GM23248 (cell line): Measurements from ENCODE around the gene COPS9. TPM values are rescaled to one million over a fixed set of nuclear protein-coding genes. Genes with fewer than 3 reads are reported as not detected.
A peak's percentile ranks its signal among the peaks of the same experiment; 100 is the strongest.

Experiments used
- DNase-seq: peaks from one replicate; pipeline ENCODE4 v3.0.0-alpha.2; 2015
- H2AFZ ChIP-seq: fragments of 200-600 bp; sonication (generic); 2 replicates; pipeline ENCODE4 v1.6.1; 2016; ENCODE audit warnings: antibody characterized with exemption
- H3F3A ChIP-seq: fragments of 200-600 bp; sonication (generic); 2 replicates; pipeline ENCODE4 v1.6.1; 2016; ENCODE audit warnings: mild to moderate bottlenecking, antibody characterized with exemption, mixed run types; ENCODE audit not compliant: insufficient read depth
- H3K27ac ChIP-seq: fragments of 200-600 bp; sonication (generic); 2 replicates; pipeline ENCODE4 v1.5.1; 2016; ENCODE audit warnings: mild to moderate bottlenecking
- H3K27me3 ChIP-seq: fragments of 200-600 bp; sonication (generic); replicated peaks from 2 replicates; pipeline ENCODE4 v1.6.1; 2016; ENCODE audit warnings: mild to moderate bottlenecking; ENCODE audit not compliant: insufficient read depth
- H3K36me3 ChIP-seq: fragments of 200-600 bp; sonication (generic); 2 replicates; pipeline ENCODE4 v1.6.1; 2016; ENCODE audit warnings: low read depth, mild to moderate bottlenecking
- H3K4me1 ChIP-seq: fragments of 200-600 bp; sonication (generic); 2 replicates; pipeline ENCODE4 v1.6.1; 2016; ENCODE audit warnings: mild to moderate bottlenecking; ENCODE audit not compliant: insufficient read depth
- H3K4me2 ChIP-seq: fragments of 200-600 bp; sonication (generic); one replicate; pipeline ENCODE4 v1.6.1; 2016; ENCODE audit warnings: mild to moderate bottlenecking; ENCODE audit not compliant: unreplicated experiment
- H3K4me3 ChIP-seq: fragments of 200-600 bp; sonication (generic); 2 replicates; pipeline ENCODE4 v1.5.1; 2016; ENCODE audit warnings: mild to moderate bottlenecking
- H3K79me2 ChIP-seq: fragments of 200-600 bp; sonication (generic); 2 replicates; pipeline ENCODE4 v1.6.1; 2016; ENCODE audit warnings: mild to moderate bottlenecking; ENCODE audit not compliant: insufficient read depth
- H3K9ac ChIP-seq: fragments of 200-600 bp; sonication (generic); 2 replicates; pipeline ENCODE4 v1.6.1; 2016; ENCODE audit warnings: mild to moderate bottlenecking
- H3K9me2 ChIP-seq: fragments of 200-600 bp; sonication (generic); 2 replicates; pipeline ENCODE4 v1.6.1; 2016; ENCODE audit warnings: mixed run types, mild to moderate bottlenecking, moderate library complexity; ENCODE audit not compliant: insufficient read depth
- H3K9me3 ChIP-seq: fragments of 200-600 bp; sonication (generic); one replicate; pipeline ENCODE4 v1.6.1; 2017; ENCODE audit warnings: low read depth
- H4K20me1 ChIP-seq: fragments of 200-600 bp; sonication (generic); 2 replicates; pipeline ENCODE4 v1.6.0; 2016; ENCODE audit not compliant: insufficient read depth
- EZH2 ChIP-seq: fragments of 200-600 bp; sonication (generic); IDR thresholded peaks from 2 replicates; pipeline ENCODE4 v1.6.1; 2018; ENCODE audit warnings: antibody characterized with exemption, mild to moderate bottlenecking; ENCODE audit not compliant: insufficient read depth, poor library complexity, severe bottlenecking
- EZH2phosphoT487 ChIP-seq: fragments of 200-600 bp; sonication (generic); IDR thresholded peaks from 2 replicates; pipeline ENCODE4 v1.6.1; 2018; ENCODE audit warnings: antibody characterized with exemption, moderate library complexity, mild to moderate bottlenecking, low read depth; ENCODE audit not compliant: insufficient read depth
- WGBS, 2 experiments: methylation state at CpG; one replicate each; pipeline ENCODE4 v1.1.6; 2015 to 2017; ENCODE audit warnings: low lambda C conversion rate in 2 of 2, low coverage in 1 of 2; ENCODE audit errors: missing lambda C conversion rate in 2 of 2; 5-methylcytosine and 5-hydroxymethylcytosine counted together
- in situ Hi-C: fragments of 300-500 bp; cut with MboI; formaldehyde crosslinking; loops from 2 replicates; pipeline ENCODE4 v1.15.0; 2020
- polyA plus RNA-seq: library from polyadenylated mRNA; unstranded; fragments of >200 nt; fragmentation: Nextera tagmentation; extraction: Ambion mirVana; gene quantifications from 2 replicates; pipeline ENCODE4 v1.2.1, GENCODE V29; 2016
- total RNA-seq: library from RNA; depleted of rRNA; stranded (reverse); fragments of >200 nt; shearing (Covaris generic); gene quantifications from 2 replicates; pipeline ENCODE4 v1.2.3, GENCODE V29; 2014

COPS9 gene
- total and polyA plus RNA-seq, 2 experiments from 2014 or later, result 114 to 350 TPM

DNA sequence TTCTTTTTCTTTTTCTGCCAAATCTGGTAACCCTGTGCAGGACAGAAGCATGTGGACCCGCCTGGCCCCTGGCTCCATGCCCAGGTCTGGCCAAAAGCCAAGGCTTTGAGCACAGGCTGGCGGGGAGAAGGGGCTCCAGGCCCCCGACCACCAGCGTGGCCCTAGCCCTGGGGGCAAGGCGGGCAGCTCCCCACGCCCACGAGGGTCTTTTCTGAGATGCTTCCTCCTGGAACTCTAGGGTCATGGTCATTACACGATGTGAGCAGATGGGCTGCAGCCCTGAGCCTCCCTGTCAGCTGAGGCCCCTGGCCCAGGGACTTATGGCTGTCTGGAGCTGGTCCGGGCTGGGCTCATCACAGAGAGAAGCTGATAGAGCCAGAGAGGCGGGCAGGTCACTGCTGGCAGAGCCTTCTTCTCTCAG is 10.0 kb upstream of the COPS9 start:
- no peak overlapping the region for H3K4me2 ChIP-seq
- H3K4me1 ChIP-seq, result no peaks in the 10 kb centered on the region
- no peaks in the 10 kb centered on the region for H3K79me2 ChIP-seq
- H3K9ac ChIP-seq, result no peak overlapping the region
- no peak overlapping the region for H3K27ac ChIP-seq
- H3K4me3 ChIP-seq, result no peak overlapping the region
- H2AFZ ChIP-seq, result no peak overlapping the region
- H3K9me2 ChIP-seq, result no peaks in the 10 kb centered on the region
- in situ Hi-C loops, result no loop called here
- no peak for DNase-seq
- no peaks in the 10 kb centered on the region for H3F3A ChIP-seq
- H3K27me3 ChIP-seq, result no peaks in the 10 kb centered on the region; the same call in 1 of the 2 replicates
- no peaks in the 10 kb centered on the region for H3K36me3 ChIP-seq
- no peak for TF ChIP-seq EZH2
- no peak for TF ChIP-seq EZH2phosphoT487
- H3K9me3 ChIP-seq, result no peaks in the 10 kb centered on the region
- H4K20me1 ChIP-seq, result no peaks in the 10 kb centered on the region
- 16 to 22% methylated on average over 9 to 10 of the region's 10 CpGs for WGBS, 2 experiments

DNA sequence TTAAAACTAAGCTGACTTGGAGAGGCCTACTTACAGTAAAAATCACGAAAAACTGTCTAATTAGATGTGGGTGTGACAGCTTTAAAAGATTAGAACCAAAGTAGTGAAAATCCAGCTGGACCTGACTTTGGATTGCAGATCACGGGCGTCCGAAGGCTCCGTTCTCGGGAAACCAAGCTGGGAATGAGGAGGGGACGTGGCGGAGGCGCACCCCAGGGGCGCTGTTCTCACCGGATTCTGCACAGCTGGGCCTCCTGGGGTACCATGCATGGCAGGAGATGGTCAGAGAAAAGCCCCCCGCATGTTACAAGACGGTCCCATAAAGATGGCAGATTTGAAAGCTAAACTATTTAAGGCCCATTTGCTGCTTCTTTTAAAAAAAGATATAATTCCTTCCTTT is 9.4 kb upstream of the COPS9 start:
- H3K9me3 ChIP-seq, result no peaks in the 10 kb centered on the region
- H3K4me1 ChIP-seq, result no peaks in the 10 kb centered on the region
- no peaks in the 10 kb centered on the region for H4K20me1 ChIP-seq
- H3K36me3 ChIP-seq, result no peaks in the 10 kb centered on the region
- in situ Hi-C loops, result no loop called here
- no peaks in the 10 kb centered on the region for H3F3A ChIP-seq
- no peaks in the 10 kb centered on the region; the same call in 1 of the 2 replicates for H3K27me3 ChIP-seq
- H3K4me2 ChIP-seq, result no peak overlapping the region
- WGBS, 2 experiments, result 81 to 84% methylated on average over 11 to 13 of the region's 13 CpGs
- H3K27ac ChIP-seq, result no peak overlapping the region
- no peak for TF ChIP-seq EZH2
- TF ChIP-seq EZH2phosphoT487, result no peak
- H2AFZ ChIP-seq, result no peak overlapping the region
- H3K79me2 ChIP-seq, result no peaks in the 10 kb centered on the region
- no peaks in the 10 kb centered on the region for H3K9me2 ChIP-seq
- H3K9ac ChIP-seq, result no peak overlapping the region
- DNase-seq, result no peak
- H3K4me3 ChIP-seq, result no peak overlapping the region

DNA sequence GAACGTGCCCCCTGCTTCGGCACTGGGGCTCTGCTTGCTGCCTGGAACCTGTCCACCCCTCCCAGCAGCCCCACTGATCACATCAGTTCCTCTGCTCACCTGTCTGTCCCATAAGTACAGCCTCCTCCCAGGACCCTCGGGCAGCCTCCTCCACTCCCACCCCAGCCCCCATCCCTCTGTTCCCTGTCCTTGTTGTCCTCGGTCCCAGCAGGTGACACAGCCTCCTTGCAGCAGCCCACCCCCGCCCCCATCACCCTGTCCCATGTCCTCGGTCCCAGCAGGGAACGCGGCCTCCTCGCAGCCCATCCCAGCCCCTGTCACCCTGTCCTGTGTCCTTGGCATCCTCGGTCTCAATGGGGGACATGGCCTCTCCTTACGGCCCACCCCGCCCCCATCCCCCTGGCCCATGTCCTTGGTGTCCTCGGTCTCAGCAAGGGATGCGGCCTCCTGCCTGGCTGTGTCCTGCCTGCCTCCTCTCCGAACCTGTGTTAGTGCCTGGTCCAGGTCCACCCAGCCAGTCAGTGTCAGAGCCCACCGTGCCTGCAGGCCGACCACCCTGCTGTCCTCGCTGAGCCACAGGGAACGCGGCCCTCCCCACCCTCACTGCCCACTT is 8.7 kb upstream of the COPS9 start:
- in situ Hi-C loops, result no loop called here
- Histone ChIP-seq H3K9me3 (no peaks in the 10 kb centered on the region), H3K4me3 (no peak overlapping the region), H4K20me1 (no peaks in the 10 kb centered on the region), H3K27ac (no peak overlapping the region), H3F3A (no peaks in the 10 kb centered on the region), H3K9ac (no peak overlapping the region), H3K4me2 (no peak overlapping the region), H2AFZ (no peak overlapping the region), H3K4me1 (no peaks in the 10 kb centered on the region), H3K36me3 (no peaks in the 10 kb centered on the region), H3K27me3 (no peaks in the 10 kb centered on the region), H3K79me2 (no peaks in the 10 kb centered on the region), H3K9me2 (no peaks in the 10 kb centered on the region)
- WGBS, 2 experiments, result 67 to 69% methylated on average over 16 to 20 of the region's 20 CpGs
- no peak for DNase-seq
- no peak for TF ChIP-seq EZH2
- no peak for TF ChIP-seq EZH2phosphoT487

DNA sequence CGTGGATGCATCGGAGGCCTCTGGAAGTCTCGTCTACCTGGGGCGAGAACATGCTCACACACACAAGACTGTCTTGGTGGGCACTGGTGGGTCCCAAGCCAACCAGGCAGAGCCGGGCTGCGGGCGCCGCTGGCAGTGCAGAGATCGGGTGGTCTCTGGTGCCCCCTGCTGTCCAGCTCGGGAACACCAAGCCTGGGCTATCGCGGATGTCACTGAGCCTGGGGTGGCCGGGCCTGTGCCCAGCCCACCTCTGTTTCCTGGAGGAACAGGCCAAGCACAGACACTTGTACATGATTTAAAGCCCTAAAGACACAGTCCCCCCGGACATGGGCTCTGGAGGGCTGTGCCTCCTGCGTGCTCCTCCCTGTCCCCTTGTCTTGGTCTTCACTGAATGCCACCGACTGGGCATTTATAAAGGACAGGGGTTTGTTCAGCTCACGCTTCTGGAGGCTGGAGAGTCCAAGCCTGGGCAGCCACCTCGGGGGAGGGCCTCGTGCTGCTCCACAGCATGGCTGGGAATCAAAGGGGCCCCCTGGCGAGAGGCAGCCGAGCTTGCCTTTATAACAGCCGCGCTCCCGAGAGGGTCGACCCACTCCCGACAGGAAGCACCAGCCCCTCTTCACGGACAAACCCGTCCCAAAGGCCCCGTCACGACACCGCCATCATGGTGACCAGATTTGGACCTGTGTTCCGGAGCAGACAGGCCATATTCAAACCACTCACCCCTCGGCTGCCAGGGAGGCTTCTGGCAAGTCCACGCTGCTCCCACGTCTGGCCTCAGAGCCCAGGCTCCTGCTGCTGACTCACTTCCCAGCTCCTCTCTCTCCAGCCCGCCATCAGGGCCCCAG is 7.9 kb upstream of the COPS9 start:
- DNase-seq, result peak; percentile 66
- TF ChIP-seq EZH2phosphoT487 (no peak), EZH2 (no peak)
- Histone ChIP-seq H3F3A (no peaks in the 10 kb centered on the region), H3K79me2 (no peaks in the 10 kb centered on the region), H3K27me3 (no peaks in the 10 kb centered on the region), H3K4me2 (no peak overlapping the region), H3K36me3 (no peaks in the 10 kb centered on the region), H3K9me3 (no peaks in the 10 kb centered on the region), H2AFZ (no peak overlapping the region; the same call in none of the 2 replicates), H3K4me1 (no peaks in the 10 kb centered on the region), H3K9ac (no peak overlapping the region), H3K9me2 (no peaks in the 10 kb centered on the region), H3K27ac (no peak overlapping the region), H3K4me3 (no peak overlapping the region), H4K20me1 (no peaks in the 10 kb centered on the region)
- in situ Hi-C loops, result no loop called here
- 28 to 31% methylated on average over 33 to 36 of the region's 36 CpGs for WGBS, 2 experiments
